ENCODE results near the gene IRF9. TPM values are rescaled to one million over a fixed set of nuclear protein-coding genes. Genes with fewer than 3 reads are reported as not detected.

The IRF9 gene
- polyA plus RNA-seq, 3 donors = 56.8 to 60.1 (median 57.5) TPM

GRCh38 chr14:24172261-24172860, 11.3 kb downstream of the IRF9 start:
- DNase-seq (ENCODE audit: low read depth in 3 of 3, low spot score in 2 of 3) = no peak

- no peak for DNase-seq (ENCODE audit: low read depth in 3 of 3, low spot score in 2 of 3)
These were observed 11.8 kb downstream of the IRF9 start for GRCh38 chr14:24172871-24173281.

DNA sequence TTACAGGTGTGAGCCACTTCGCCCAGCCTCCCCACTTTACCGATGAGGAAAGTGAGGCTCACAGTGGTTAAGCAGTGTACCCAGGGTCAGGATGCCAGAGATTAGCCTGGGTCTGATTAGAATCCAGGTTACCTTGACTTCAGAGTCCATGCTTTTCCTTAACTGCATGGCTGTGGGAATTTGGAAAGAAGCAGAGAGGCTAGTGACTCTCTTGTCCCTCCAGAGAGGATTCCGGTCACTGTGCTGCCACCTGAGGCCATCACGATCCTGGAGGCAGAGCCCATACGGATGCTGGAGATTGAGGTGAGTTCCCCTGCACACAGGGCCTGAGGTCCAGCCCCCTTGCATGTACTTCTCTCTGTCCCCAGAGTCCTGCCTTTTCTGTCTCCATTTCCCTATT, 15.5 kb downstream of the IRF9 start:
- DNase-seq (ENCODE audit: low read depth in 3 of 3, low spot score in 2 of 3) = no peak

- DNase-seq (ENCODE audit: low read depth in 3 of 3, low spot score in 2 of 3) = no peak
These were observed 16.2 kb downstream of the IRF9 start for GRCh38 chr14:24177041-24177825.

DNA sequence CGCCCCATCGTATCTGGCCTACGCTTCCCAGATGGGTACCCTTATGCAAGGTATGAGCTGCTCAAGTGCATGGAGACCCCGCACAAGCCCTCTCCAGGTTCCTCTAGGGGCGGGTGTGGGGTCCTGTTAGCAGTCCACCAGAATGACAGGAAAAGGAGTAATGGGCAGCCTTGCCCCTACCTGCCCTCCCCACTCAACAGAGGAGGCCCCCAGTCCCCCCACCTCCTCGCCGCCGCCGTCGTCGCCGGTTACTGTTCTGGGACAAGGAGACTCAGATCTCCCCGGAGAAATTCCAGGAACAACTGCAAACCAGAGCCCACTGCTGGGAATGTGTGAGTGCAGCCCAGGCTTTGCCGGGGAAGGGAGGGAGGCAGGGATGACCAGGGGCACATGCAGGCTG, 16.8 kb downstream of the IRF9 start:
- DNase-seq (ENCODE audit: low read depth in 3 of 3, low spot score in 2 of 3) = no peak

- no peak for DNase-seq (ENCODE audit: low read depth in 3 of 3, low spot score in 2 of 3)
These were observed 17.5 kb downstream of the IRF9 start for GRCh38 chr14:24178399-24179178.

- DNase-seq (ENCODE audit: low read depth in 3 of 3, low spot score in 2 of 3) = no peak
These were observed 18.4 kb downstream of the IRF9 start for GRCh38 chr14:24179294-24179960.

GRCh38 chr14:24179961-24180796, 19.1 kb downstream of the IRF9 start:
- no peak for DNase-seq (ENCODE audit: low read depth in 3 of 3, low spot score in 2 of 3)

DNA sequence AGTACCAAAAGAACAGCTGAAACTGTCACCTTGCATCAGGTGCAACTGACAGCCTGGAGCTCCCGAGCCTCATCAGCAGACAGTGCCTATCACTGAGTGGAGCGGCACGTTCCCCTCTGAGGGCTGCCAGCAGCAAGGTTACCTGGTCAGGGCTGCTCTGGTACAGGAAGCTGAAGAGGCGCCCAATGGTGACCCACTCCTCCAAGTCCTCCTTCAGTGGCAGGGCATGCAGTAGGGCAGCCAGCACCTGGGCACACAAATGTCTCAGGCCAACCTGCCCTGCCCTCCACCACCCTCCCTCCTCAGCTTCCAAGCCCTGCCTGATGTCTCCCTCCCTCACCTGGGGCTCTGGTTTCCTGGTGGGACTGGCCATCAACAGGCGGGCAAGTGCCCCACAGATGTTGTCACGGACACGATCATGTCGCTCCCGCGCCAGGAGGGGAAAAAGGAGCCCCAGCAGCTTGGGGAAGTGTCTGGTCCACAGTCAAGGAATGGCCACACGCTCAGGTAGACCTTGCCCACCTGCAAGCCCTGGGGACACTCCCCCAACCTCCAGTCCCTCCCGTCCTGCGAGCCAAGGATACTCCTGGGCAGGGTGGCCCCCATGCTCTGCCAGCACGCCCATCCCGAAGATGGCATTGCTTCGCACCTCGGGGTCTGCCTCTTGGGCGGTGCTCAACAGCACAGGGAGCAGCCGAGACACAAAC, 20.5 kb downstream of the IRF9 start:
- no peak for DNase-seq (ENCODE audit: low read depth in 3 of 3, low spot score in 2 of 3)

DNA sequence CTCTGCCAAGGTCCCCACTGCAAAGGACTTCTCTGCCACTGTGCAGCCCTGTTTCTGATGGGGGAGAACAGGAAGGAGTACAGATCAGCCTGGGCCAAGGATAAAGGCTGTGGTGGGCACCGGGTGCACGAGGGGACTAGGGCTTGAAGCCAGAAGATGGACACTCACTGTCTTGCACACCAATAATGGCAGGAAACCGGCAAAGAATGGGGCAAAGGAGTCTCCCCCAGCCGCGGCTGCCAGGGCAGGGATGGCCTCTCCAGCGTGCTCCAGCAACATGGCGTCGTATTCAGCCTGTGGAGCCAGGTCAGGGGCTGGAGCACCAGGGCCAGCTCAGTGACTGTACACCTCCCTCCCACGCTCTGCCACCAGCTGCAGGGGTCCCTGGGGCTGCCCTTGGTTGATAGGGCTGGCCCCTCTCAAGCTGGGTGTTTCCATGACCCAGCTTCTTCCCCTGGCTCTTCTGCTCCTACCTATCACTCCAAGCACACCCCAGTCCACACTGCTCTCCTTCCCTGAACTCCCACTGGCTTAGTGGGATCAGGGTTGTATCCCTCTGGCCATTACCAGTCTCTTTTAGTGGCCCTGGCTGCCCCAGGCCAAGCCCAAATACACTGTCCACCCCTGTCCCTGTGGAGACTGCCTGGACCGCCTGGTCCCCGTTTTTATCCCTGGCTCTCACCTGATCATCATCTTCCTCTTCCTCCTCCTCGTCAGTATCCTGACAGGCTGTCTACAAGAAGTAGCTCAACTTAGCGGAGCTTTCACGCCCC, 21.2 kb downstream of the IRF9 start:
- no peak for DNase-seq (ENCODE audit: low read depth in 3 of 3, low spot score in 2 of 3)

- DNase-seq (ENCODE audit: low read depth in 3 of 3, low spot score in 2 of 3) = no peak
These were observed 22.0 kb downstream of the IRF9 start for GRCh38 chr14:24183014-24183481.

DNA sequence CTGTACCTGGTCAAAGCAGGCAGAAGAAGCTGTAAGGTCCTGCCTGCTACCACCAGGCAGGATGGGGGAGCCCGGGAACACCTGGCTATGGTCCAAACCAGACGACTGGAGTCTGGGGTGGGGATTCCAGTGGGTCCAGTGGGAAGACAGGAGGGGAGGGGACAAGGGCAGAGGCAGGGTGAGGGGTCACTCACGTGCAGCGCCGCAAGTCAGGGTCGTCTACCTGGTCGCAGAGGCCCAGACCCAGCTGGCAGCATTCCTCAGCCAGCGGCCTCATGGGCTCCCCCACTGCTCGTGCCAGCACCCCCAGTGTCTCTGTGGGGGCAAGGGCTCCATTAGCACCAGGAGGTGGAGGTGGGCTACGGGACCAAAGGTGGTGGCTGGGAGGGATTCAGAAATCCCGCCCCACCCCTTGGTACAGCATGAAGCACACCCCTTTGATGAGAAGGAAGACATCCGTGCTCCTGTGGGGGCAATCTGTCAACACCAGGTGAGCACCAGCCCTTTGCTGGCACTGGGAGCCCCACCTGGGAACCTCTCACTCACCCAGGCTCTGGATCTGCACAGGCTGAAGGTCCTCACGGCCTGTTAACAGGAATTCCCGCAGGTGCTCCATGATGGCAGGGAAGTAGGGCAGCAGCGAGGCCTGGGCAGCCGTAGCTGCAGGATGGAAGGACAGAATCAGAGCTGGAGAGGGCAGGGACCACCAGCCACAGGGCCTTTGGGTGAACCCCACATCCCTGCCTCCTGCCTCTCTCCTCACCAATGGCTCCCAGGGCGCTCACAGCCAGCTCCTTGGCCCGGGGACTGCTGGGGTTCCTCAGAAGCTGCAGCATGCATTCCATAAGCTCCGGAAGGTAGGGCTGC, 23.3 kb downstream of the IRF9 start:
- no peak for DNase-seq (ENCODE audit: low read depth in 3 of 3, low spot score in 2 of 3)

DNA sequence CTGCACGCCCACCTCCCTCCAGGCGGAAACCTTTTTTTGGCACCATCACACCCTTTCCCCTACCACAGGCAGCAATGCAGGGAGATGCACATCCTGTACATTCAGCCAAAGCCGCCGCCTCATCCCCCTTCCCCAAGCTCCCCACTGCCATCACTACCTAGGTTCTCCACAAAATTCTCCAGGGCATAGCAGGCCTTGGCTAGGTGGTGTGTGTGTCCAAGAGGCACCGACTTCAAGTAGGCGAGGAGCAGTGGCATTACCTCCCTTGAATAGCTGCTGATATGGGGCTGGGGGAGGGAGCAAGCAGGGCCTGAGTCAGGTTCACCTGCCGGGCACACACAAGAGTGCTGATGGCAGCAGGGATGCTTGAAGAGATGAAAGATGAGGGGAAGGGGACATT, 24.0 kb downstream of the IRF9 start:
- no peak for DNase-seq (ENCODE audit: low read depth in 3 of 3, low spot score in 2 of 3)

DNA sequence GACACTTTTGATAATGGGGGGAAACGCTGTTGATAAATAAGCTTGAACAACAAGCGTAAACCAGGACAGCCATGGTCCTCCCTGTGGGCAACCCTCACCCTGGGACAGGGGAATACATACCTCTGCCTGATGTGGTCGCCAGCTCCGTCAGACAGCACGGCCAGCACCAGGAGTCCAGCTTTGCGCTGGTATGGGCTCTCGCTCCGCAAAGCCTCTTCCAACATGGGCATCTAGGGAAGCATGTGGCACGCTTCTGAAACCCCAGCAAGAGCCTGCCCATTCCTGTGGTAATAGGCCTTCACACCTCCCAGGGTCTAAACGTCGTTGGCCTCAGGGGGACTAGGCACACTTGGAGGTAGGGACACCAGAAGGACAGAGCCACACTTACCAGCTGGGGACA, 24.7 kb downstream of the IRF9 start:
- no peak for DNase-seq (ENCODE audit: low read depth in 3 of 3, low spot score in 2 of 3)

DNA sequence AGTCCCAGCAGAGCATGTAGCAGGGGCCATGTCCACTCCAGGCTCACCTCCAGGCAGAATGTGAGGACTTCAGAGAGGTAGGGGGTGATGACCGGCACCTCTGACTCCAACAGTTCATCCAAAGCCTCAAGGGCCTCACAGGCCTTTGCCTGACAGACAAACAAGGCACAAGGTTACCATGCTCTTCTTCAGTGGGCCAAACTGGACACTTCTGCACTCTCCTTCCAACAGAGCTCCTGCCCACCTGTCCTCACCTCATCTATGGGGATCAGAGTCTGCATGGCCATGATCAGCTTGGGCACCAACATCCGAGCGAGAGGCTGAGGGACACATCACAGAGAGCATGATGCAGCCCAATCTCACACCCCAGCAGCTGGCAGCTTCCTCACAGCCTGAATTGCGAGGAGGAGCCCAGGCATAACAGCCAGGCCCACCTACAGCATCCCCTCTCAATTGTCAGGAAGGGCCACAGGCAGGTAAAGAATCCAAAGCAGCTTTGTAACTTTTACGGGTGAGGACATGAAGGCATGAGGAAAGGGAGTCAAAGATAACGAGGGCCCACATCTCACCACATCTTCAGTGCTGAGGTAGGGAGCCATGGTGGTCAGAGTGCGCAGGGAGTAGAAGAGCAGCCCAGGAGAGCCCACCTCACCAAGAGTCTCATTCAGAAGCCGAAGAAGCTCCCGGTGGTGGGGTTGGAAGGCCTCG, 25.9 kb downstream of the IRF9 start:
- DNase-seq (ENCODE audit: low read depth in 3 of 3, low spot score in 2 of 3) = no peak

DNA sequence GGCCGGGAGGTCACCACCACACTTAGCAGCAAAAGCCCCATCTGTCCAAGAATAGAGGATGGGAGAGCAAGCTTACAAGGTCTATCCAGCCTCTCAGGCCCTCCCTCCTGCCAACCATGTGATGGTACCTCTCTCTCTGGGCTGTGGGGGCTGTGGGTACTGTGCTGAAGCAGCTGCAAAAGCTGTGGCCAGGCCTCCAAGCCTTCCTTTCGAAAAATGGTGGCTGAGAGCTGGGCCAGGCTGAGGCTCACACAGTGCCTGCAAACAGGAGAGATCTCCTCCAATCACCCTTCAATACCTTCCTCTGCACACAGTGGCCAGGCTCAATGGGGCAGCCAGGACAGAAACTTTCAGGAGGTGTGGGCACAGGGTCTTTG, 26.5 kb downstream of the IRF9 start:
- no peak for DNase-seq (ENCODE audit: low read depth in 3 of 3, low spot score in 2 of 3)
